ENCODE measurements around the gene MRPL47.

MRPL47 gene

GRCh38 chr3:179591313-179591712 lies 13.1 kb downstream of the MRPL47 start:
- no peak for DNase-seq (ENCODE audit: low read depth, low spot score)

GRCh38 chr3:179590669-179591068 lies 13.8 kb downstream of the MRPL47 start:
- DNase-seq (ENCODE audit: low read depth, low spot score): no peak

DNA sequence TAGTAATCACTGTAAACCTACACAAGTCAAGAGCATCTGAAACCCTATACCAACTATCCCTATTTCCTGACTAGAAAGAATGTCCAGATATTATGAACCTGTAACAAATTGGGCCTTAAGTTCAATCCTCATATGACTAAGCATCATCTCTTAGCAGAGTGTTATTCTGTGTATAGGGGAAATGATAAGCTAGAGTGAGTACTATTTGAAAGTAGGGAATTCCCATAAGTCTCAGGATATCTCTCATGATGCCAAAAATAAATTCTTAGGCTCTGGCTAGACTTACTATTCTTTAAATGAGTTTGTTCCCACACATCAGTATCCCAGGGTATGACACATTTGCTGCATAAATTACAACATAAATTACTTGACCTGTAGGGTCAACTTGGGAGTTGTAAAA lies 15.3 kb downstream of the MRPL47 start:
- no peak for DNase-seq (ENCODE audit: low read depth, low spot score)

DNA sequence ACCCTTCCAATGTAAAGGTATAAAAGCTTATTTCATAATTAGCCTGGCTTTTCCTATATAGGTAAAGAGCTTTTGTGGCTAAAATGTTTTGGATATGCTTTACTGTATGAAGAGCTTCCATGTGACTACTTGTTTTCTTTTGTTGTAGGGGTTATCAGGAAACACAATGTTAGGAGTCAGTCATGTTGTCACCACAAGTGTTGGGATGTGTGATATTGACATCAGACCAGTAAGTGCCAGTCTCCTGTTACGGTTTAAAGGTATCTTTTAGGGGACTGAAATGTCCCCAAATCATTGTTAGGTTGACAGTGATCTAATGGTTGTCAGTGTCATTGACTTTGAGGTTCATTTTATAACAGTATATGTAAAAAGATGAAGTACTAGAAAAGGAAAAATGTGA lies 23.4 kb downstream of the MRPL47 start:
- DNase-seq (ENCODE audit: low read depth, low spot score): no peak

DNA sequence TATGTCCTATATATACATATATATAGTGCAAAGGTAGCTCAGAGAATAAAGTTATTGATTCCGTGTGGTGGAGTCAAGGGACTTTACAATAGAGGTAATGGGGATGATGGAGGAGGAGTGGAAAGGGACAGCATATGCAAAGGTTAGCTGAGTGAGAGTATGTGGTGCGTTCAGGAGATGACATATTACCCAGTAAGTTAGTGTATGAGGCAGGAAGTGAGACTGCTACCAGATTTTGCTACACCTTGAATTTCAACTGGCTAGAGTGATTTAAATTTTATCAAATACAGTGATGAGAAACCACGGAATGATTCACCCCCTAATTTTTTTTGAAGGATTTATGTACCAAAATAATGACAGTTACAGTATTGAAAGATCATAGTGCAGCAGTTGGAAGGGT lies 38.9 kb downstream of the MRPL47 start:
- DNase-seq (ENCODE audit: low read depth, low spot score): no peak

- peak; percentile 22 for DNase-seq (ENCODE audit: low read depth, low spot score)
Measured at GRCh38 chr3:179563271-179563783, 41.1 kb downstream of the MRPL47 start.

DNA sequence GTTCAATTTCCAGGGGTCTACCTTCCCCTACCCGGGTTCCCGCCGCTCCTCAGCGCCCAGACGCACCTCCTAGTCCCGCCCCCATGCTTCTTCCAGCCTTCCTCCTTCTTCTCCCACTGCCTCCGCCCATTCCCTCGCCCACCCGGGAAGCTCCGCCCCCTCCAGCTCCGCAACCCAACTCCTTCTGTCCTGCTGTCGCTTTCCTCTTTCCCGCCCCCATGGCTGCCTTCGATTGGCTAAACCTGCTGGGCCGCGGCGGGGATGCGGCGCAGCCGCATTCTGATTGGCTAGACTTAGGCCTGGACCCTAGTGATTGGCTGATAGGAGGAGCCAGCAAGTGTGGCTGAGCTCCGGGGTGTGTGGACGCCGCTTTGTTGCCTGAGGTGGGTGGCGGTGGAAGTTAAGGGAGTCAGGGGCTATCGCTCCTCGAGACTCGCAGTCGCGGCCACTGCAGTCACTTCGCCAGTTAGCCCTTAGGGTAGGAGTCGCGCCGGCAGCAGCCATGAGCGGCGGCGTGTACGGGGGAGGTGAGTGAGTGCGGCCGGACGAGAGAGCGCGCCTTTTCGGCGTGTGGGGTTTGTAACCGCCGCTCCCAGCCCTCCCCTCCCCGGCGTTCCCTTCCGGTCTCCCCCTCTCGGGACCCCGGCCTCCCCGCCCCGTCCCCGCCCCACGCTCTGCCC lies 41.7 kb downstream of the MRPL47 start, which contains the start of gene ACTL6A:
ACTL6A (plus strand) TSS at position 336 of the 680 bp plus-strand sequence; CDS start at position 503, 167 bp downstream.
- DNase-seq (ENCODE audit: low read depth, low spot score): peak; percentile 99

- DNase-seq (ENCODE audit: low read depth, low spot score): no peak
Measured at GRCh38 chr3:179560791-179561190, 43.6 kb downstream of the MRPL47 start.

DNA sequence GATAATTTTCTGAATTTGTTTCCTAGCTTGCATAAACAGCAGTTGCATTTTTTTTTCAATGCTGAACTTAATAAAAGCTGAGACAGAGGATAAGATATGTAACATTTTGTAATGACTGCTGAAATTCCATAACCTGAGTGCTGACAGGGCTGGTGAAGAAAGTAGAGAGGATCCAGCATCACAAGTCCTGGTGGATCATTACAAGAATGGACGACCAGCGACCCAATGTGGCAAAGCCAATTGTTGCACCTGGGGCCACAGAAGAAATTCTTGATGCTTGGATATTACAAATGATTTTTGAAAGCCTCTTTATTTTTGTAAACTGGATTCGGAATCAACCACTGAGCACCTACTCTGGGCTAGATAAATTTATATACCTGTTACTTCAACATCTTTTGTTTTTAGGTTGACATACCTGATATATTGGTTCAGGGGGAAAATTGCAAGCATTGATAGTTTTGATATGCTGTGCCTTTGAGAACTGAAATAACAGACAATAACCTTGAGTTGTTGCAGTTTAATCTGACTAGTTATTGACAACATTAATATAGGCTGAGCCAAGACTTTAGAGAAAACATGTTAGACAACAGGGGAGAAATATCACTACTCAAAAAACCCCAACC lies 45.6 kb downstream of the MRPL47 start:
- peak; percentile 43 for DNase-seq (ENCODE audit: low read depth, low spot score)

- no peak for DNase-seq (ENCODE audit: low read depth, low spot score)
Measured at GRCh38 chr3:179551349-179552105, 52.9 kb downstream of the MRPL47 start.

GRCh38 chr3:179546814-179547241 lies 57.6 kb downstream of the MRPL47 start:
- DNase-seq (ENCODE audit: low read depth, low spot score): no peak

DNA sequence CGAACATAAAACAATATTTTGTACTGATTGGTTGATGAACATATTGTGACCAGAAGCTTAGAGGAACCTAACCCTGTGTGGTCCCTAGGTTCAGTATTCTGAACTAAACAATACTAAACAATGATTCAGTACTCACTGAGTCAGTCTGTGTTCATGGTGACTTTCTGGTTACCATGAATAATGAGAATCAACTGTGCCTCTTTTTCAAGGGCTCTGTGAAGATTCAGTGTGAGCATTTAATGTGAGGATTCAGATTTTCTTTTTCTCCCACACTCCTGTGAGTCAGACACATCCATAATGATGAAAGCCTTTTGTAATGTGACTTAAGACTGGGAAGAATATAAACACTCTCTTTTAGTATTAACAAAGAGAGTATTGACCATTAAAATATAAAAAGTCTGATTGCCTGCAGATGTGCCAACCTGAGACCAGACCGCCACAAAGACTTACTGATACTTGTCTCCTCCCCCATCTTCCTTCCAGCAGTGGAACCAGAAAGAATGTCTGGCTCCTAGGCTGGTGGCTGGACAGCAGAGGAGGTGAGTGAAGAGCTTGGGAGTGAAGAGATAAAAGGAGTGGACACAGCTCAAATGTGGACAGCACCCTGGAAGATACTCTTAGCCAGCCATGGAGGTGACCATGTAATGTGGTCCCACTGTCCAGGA lies 59.3 kb downstream of the MRPL47 start:
- DNase-seq (ENCODE audit: low read depth, low spot score): no peak

- DNase-seq (ENCODE audit: low read depth, low spot score): no peak
Measured at GRCh38 chr3:179542375-179542774, 62.1 kb downstream of the MRPL47 start.

DNA sequence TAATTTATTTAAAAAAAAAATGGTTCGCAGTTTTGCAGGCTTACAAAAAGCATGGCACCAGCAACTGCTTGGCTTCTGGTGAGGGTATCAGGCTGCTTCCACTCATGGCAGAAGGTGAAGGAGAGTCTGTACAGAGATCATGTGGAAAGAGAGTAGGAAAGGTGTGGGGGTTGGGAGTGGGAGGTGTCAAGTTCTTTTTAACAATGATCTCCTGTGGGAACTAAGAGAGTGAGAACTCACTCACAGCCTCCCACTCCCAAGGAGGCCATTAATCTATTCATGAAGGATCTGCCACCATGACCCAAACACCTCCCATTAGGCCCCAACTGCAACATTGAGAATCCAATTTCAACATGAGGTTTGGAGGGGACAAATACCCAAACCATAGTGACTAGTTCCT lies 62.8 kb downstream of the MRPL47 start:
- no peak for DNase-seq (ENCODE audit: low read depth, low spot score)

- DNase-seq (ENCODE audit: low read depth, low spot score): no peak
Measured at GRCh38 chr3:179541094-179541493, 63.3 kb downstream of the MRPL47 start.
